A549 (cell line): Measurements from ENCODE around the gene THADA. TPM values are rescaled to one million over a fixed set of nuclear protein-coding genes. Genes with fewer than 3 reads are reported as not detected.

Experiments used
- ATAC-seq, 2 experiments: fragments of 200-7000 bp in 1 of 2; fragments of >200 bp in 1 of 2; cut with Nextera tagmentation in 1 of 2; cut with Tn5 transposase in 1 of 2; 3 replicates each; pipeline versions ENCODE4 v1.8.0 to v1.9.1; 2018 to 2020; ENCODE audit warnings: mild to moderate bottlenecking in 1 of 2, moderate library complexity in 1 of 2
- CTCF ChIA-PET: fragments of 300-600 bp; sonication (Branson Sonifier 250); formaldehyde crosslinking; extraction: SDS; loops from one replicate; lab custom pipeline; 2021; ENCODE audit warnings: antibody characterized with exemption, inconsistent platforms; lab: Yijun Ruan, JAX
- POLR2A ChIA-PET: fragments of 350-600 bp; formaldehyde crosslinking; extraction: SDS; loops from one replicate; lab custom pipeline; 2021; ENCODE audit warnings: antibody characterized with exemption, inconsistent platforms; lab: Yijun Ruan, JAX
- DNase-seq, 2 experiments: peaks; one replicate each; pipeline versions ENCODE4 v3.0.0 to v3.0.0-alpha.2; 2011 to 2016; ENCODE audit warnings: low read depth in 1 of 2, low spot score in 1 of 2
- FAIRE-seq: peaks from 2 replicates; lab custom pipeline; 2011; peaks lifted over from hg19 to GRCh38; lab: Jason Lieb, UNC
- H3K27ac ChIP-seq, 2 experiments: fragments of >200 bp; sonication (Bioruptor Twin); formaldehyde crosslinking; 3 replicates each; pipeline ENCODE4 v1.5.1; 2016 to 2017
- H3K4me1 ChIP-seq: fragments of >200 bp; sonication (Bioruptor Twin); formaldehyde crosslinking; 3 replicates; pipeline ENCODE4 v1.6.1; 2016
- H3K4me2 ChIP-seq: fragments of >200 bp; sonication (Bioruptor Twin); formaldehyde crosslinking; 3 replicates; pipeline ENCODE4 v1.6.1; 2016
- H3K4me3 ChIP-seq: fragments of >200 bp; sonication (Bioruptor Twin); formaldehyde crosslinking; 3 replicates; pipeline ENCODE4 v1.5.1; 2016
- H3K9me3 ChIP-seq: fragments of >200 bp; sonication (Bioruptor Twin); formaldehyde crosslinking; 3 replicates; pipeline ENCODE4 v1.6.1; 2016
- CBX2 ChIP-seq: fragments of 200-600 bp; sonication (generic); IDR thresholded peaks from 2 replicates; pipeline ENCODE4 v1.6.1; 2016; ENCODE audit warnings: low read depth, mild to moderate bottlenecking, borderline replicate concordance
- CBX8 ChIP-seq: fragments of 200-600 bp; sonication (generic); IDR thresholded peaks from 2 replicates; pipeline ENCODE4 v1.6.1; 2016
- CHD2 ChIP-seq: fragments of 150-350 bp; IDR thresholded peaks from 2 replicates; pipeline ENCODE4 v1.6.1; 2014; ENCODE audit warnings: low read length; ENCODE audit not compliant: partially characterized antibody
- GATA3 ChIP-seq: IDR thresholded peaks from 2 replicates; pipeline ENCODE4 v1.6.1; 2012; ENCODE audit warnings: borderline replicate concordance
- HDAC2 ChIP-seq: fragments of 200-600 bp; sonication (generic); IDR thresholded peaks from 2 replicates; pipeline ENCODE4 v1.6.1; 2016
- HEYL ChIP-seq: fragments of 250-450 bp; sonication (Bioruptor Pico); IDR thresholded peaks from 2 replicates; pipeline ENCODE4 v1.8.0; 2021; ENCODE audit warnings: mild to moderate bottlenecking, moderate library complexity
- HOXA7 ChIP-seq: fragments of 250-450 bp; sonication (Bioruptor Pico); IDR thresholded peaks from 2 replicates; pipeline ENCODE4 v1.5.0; 2020; ENCODE audit warnings: mild to moderate bottlenecking, moderate library complexity
- HOXB13 ChIP-seq: fragments of 250-450 bp; sonication (Bioruptor Pico); IDR thresholded peaks from 2 replicates; pipeline ENCODE4 v1.5.0; 2020; ENCODE audit warnings: low read depth, mild to moderate bottlenecking, moderate library complexity
- HOXB5 ChIP-seq: fragments of 250-450 bp; sonication (Bioruptor Pico); IDR thresholded peaks from 2 replicates; pipeline ENCODE4 v1.5.0; 2020; ENCODE audit warnings: mild to moderate bottlenecking, moderate library complexity
- JUNB ChIP-seq: fragments of >200 bp; sonication (Bioruptor Twin); formaldehyde crosslinking; IDR thresholded peaks from 2 replicates; pipeline ENCODE4 v1.6.1; 2016
- KDM1A ChIP-seq: fragments of 200-600 bp; sonication (generic); IDR thresholded peaks from 2 replicates; pipeline ENCODE4 v1.6.1; 2016; ENCODE audit warnings: low read depth, mild to moderate bottlenecking
- KDM5A ChIP-seq: fragments of 200-600 bp; sonication (generic); IDR thresholded peaks from 2 replicates; pipeline ENCODE4 v1.6.1; 2016; ENCODE audit warnings: antibody characterized with exemption, mild to moderate bottlenecking
- MAZ ChIP-seq: fragments of 150-350 bp; IDR thresholded peaks from 2 replicates; pipeline ENCODE4 v1.6.1; 2014; ENCODE audit warnings: antibody characterized with exemption, low read depth, low read length, borderline replicate concordance
- NPAS2 ChIP-seq: fragments of 250-450 bp; sonication (Bioruptor Pico); IDR thresholded peaks from 2 replicates; pipeline ENCODE4 v1.8.0; 2022; ENCODE audit warnings: mild to moderate bottlenecking, moderate library complexity, borderline replicate concordance
- NR3C1 ChIP-seq: fragments of >200 bp; sonication (Bioruptor Twin); formaldehyde crosslinking; IDR thresholded peaks from 3 replicates; pipeline ENCODE4 v1.6.1; 2017
- RAD21 ChIP-seq, 2 experiments: fragments of >200 bp in 1 of 2; sonication (Bioruptor Twin) in 1 of 2; formaldehyde crosslinking in 1 of 2; IDR thresholded peaks in 1 of 2; conservative IDR thresholded peaks in 1 of 2; 2 replicates in 1 of 2; 3 replicates in 1 of 2; pipeline ENCODE4 v1.6.1; 2012 to 2018; ENCODE audit warnings: inconsistent platforms in 1 of 2
- RFX5 ChIP-seq: fragments of 450-650 bp; IDR thresholded peaks from 2 replicates; pipeline ENCODE4 v1.7.1; 2014; ENCODE audit warnings: antibody characterized with exemption, mild to moderate bottlenecking, moderate library complexity
- SREBF2 ChIP-seq: fragments of 450-650 bp; IDR thresholded peaks from 2 replicates; pipeline ENCODE4 v1.6.1; 2014; ENCODE audit warnings: mild to moderate bottlenecking, moderate library complexity
- ZFP36 ChIP-seq: fragments of 450-650 bp; IDR thresholded peaks from 2 replicates; pipeline ENCODE4 v1.6.1; 2014; ENCODE audit warnings: borderline replicate concordance; ENCODE audit not compliant: partially characterized antibody
- ZSCAN20 ChIP-seq: fragments of 250-450 bp; sonication (Bioruptor Pico); IDR thresholded peaks from 2 replicates; pipeline ENCODE4 v1.8.0; 2022; ENCODE audit warnings: mild to moderate bottlenecking, moderate library complexity
- WGBS: methylation state at CpG from one replicate; pipeline ENCODE4 v1.1.6; 2017; ENCODE audit errors: missing lambda C conversion rate; 5-methylcytosine and 5-hydroxymethylcytosine counted together
- polyA plus RNA-seq, 4 experiments: library from polyadenylated mRNA; depleted of rRNA in 3 of 4; stranded (reverse); fragments of >200 nt; fragmentation: RNase III in 1 of 4; extraction: RNeasy Plus Mini Kit Qiagen cat#74134 plus additional on column Dnase treatment in 1 of 4; gene quantifications; 2 replicates in 3 of 4; 3 replicates in 1 of 4; pipeline ENCODE4 v1.2.3, GENCODE V29; 2011 to 2017
- TF ChIP-seq, protein P1 (sequence below): fragments of 250-450 bp; sonication (Bioruptor Pico); IDR thresholded peaks from 2 replicates; pipeline ENCODE4 v1.5.0; 2020; ENCODE audit warnings: low read depth, mild to moderate bottlenecking, moderate library complexity
- TF ChIP-seq, protein P2 (sequence below): fragments of 250-450 bp; sonication (Bioruptor Pico); IDR thresholded peaks from 2 replicates; pipeline ENCODE4 v1.5.0; 2021; ENCODE audit warnings: mild to moderate bottlenecking, moderate library complexity, borderline replicate concordance
- TF ChIP-seq, protein P3 (sequence below): fragments of 200-600 bp; sonication (generic); IDR thresholded peaks from 2 replicates; pipeline ENCODE4 v1.6.1; 2016; ENCODE audit warnings: antibody characterized with exemption, mild to moderate bottlenecking, moderate library complexity
- TF ChIP-seq, protein P4 (sequence below): fragments of >200 bp; sonication (Bioruptor Twin); formaldehyde crosslinking; IDR thresholded peaks from 3 replicates; pipeline ENCODE4 v1.5.1; 2016

The THADA gene
- polyA plus RNA-seq, 2 of the 4 experiments (the other 2 are of a cell fraction): 21.8 to 37.9 TPM

DNA sequence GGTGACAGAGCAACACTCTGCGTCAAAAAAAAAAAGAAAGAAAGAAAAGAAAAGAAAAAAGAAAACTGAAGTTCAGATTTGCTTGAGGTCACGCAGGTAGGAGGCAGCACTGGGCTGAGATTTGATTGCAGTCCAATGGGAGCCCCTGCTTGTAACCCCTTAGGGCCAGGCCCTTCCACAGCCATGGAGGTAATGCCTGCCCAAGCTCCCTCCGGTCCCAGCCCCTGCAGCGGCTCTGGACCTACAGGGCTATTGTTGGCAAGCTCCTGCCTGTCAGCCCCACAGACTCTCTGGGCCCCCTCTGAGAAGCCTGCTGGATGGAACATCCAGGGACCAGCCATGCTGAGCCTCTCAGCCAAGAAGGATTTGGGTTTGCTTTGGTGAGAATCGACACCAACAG lies 381.6 kb downstream of the THADA start:
- Histone ChIP-seq H3K4me2 (no peak overlapping the region), H3K9me3 (no peaks in the 10 kb centered on the region), H3K4me1 (peaks cover 16% of the 10 kb centered on the region), H3K27ac (peak overlapping the region in 1 of 2 experiments; percentile 17; a peak in 1 of 6 replicates), H3K4me3 (no peak overlapping the region)
- DNase-seq: no peak
- ChIA-PET CTCF (interaction anchor here (0.7 to 2.4 kb wide), 8 partner anchors 8 to 363 kb away, joined by 3 to 9 read pairs (median 4); no protein-coding TSS in a partner anchor), POLR2A (interaction anchor here (0.7 kb wide), 1 partner anchor 248 kb away, joined by 4 read pairs; no protein-coding TSS in a partner anchor)
- WGBS: 85% methylated on average over 5 of the region's 5 CpGs
- no peak for FAIRE-seq
- TF ChIP-seq SREBF2: no peak
- TF ChIP-seq CHD2: no peak
- TF ChIP-seq CBX2: no peak
- TF ChIP-seq GATA3: no peak
- TF ChIP-seq, protein P1, sequence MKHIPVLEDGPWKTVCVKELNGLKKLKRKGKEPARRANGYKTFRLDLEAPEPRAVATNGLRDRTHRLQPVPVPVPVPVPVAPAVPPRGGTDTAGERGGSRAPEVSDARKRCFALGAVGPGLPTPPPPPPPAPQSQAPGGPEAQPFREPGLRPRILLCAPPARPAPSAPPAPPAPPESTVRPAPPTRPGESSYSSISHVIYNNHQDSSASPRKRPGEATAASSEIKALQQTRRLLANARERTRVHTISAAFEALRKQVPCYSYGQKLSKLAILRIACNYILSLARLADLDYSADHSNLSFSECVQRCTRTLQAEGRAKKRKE (CRISPR knock-in tag): no peak
- TF ChIP-seq HOXA7 (CRISPR knock-in tag): no peak
- no peak for TF ChIP-seq ZSCAN20 (CRISPR knock-in tag)
- no peak for TF ChIP-seq NPAS2 (CRISPR knock-in tag)
- TF ChIP-seq NR3C1: no peak
- no peak for TF ChIP-seq KDM5A
- no peak for TF ChIP-seq HDAC2
- TF ChIP-seq CBX8: no peak
- ATAC-seq: no peak

DNA sequence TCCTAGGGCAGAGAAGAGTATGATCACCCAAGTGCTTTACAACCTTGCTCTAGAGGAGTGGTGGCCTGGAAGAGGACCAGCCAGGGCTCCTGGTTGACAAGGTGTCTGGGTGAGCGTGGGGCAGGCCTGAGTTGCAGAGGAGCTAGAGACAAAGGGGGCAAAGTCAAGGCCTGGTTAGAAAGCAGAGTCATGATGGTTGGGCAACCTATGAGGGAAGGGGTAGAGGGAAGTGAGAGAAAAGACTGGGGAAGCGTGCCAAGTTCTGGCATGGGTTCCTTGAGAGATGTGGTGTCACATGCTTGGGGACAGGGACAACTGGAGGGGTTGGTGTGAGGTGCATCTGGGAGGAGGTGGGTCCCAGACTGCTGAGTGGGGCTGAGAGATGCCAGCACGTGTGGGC lies 382.9 kb downstream of the THADA start:
- DNase-seq: no peak
- peaks cover 7% of the 10 kb centered on the region for H3K4me1 ChIP-seq
- no peak overlapping the region for H3K4me2 ChIP-seq
- ChIA-PET CTCF (interaction anchor here (0.8 to 1.9 kb wide), 6 partner anchors 9 to 237 kb away, joined by 3 to 5 read pairs (median 4); no protein-coding TSS in a partner anchor), POLR2A (interaction anchor here (1.2 kb wide), 1 partner anchor 383 kb away, joined by 3 read pairs; the partner anchor contains the start of gene THADA)
- H3K4me3 ChIP-seq: no peak overlapping the region
- ATAC-seq: no peak; a peak in 2 of 6 replicates
- WGBS: 77% methylated on average over 3 of the region's 3 CpGs
- peak overlapping the region in 1 of 2 experiments; percentile 23; a peak in 2 of 6 replicates for H3K27ac ChIP-seq
- no peak for FAIRE-seq
- H3K9me3 ChIP-seq: no peaks in the 10 kb centered on the region
- no peak for TF ChIP-seq GATA3
- TF ChIP-seq, protein P2, sequence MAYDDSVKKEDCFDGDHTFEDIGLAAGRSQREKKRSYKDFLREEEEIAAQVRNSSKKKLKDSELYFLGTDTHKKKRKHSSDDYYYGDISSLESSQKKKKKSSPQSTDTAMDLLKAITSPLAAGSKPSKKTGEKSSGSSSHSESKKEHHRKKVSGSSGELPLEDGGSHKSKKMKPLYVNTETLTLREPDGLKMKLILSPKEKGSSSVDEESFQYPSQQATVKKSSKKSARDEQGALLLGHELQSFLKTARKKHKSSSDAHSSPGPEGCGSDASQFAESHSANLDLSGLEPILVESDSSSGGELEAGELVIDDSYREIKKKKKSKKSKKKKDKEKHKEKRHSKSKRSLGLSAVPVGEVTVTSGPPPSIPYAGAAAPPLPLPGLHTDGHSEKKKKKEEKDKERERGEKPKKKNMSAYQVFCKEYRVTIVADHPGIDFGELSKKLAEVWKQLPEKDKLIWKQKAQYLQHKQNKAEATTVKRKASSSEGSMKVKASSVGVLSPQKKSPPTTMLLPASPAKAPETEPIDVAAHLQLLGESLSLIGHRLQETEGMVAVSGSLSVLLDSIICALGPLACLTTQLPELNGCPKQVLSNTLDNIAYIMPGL (CRISPR knock-in tag): no peak
- TF ChIP-seq, protein P3, sequence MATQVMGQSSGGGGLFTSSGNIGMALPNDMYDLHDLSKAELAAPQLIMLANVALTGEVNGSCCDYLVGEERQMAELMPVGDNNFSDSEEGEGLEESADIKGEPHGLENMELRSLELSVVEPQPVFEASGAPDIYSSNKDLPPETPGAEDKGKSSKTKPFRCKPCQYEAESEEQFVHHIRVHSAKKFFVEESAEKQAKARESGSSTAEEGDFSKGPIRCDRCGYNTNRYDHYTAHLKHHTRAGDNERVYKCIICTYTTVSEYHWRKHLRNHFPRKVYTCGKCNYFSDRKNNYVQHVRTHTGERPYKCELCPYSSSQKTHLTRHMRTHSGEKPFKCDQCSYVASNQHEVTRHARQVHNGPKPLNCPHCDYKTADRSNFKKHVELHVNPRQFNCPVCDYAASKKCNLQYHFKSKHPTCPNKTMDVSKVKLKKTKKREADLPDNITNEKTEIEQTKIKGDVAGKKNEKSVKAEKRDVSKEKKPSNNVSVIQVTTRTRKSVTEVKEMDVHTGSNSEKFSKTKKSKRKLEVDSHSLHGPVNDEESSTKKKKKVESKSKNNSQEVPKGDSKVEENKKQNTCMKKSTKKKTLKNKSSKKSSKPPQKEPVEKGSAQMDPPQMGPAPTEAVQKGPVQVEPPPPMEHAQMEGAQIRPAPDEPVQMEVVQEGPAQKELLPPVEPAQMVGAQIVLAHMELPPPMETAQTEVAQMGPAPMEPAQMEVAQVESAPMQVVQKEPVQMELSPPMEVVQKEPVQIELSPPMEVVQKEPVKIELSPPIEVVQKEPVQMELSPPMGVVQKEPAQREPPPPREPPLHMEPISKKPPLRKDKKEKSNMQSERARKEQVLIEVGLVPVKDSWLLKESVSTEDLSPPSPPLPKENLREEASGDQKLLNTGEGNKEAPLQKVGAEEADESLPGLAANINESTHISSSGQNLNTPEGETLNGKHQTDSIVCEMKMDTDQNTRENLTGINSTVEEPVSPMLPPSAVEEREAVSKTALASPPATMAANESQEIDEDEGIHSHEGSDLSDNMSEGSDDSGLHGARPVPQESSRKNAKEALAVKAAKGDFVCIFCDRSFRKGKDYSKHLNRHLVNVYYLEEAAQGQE: no peak
- TF ChIP-seq, protein P4, sequence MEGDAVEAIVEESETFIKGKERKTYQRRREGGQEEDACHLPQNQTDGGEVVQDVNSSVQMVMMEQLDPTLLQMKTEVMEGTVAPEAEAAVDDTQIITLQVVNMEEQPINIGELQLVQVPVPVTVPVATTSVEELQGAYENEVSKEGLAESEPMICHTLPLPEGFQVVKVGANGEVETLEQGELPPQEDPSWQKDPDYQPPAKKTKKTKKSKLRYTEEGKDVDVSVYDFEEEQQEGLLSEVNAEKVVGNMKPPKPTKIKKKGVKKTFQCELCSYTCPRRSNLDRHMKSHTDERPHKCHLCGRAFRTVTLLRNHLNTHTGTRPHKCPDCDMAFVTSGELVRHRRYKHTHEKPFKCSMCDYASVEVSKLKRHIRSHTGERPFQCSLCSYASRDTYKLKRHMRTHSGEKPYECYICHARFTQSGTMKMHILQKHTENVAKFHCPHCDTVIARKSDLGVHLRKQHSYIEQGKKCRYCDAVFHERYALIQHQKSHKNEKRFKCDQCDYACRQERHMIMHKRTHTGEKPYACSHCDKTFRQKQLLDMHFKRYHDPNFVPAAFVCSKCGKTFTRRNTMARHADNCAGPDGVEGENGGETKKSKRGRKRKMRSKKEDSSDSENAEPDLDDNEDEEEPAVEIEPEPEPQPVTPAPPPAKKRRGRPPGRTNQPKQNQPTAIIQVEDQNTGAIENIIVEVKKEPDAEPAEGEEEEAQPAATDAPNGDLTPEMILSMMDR: no peak
- TF ChIP-seq JUNB: no peak
- no peak for TF ChIP-seq CBX8
- no peak for TF ChIP-seq RAD21 (conservative IDR thresholded peaks at IDR 0.05 in 1 of 2, IDR thresholded peaks at IDR 0.05 in 1 of 2)
- no peak for TF ChIP-seq CHD2
- no peak for TF ChIP-seq ZFP36
- no peak for TF ChIP-seq KDM1A
- TF ChIP-seq HOXB13 (CRISPR knock-in tag): no peak
- no peak for TF ChIP-seq HEYL
- no peak for TF ChIP-seq RFX5
- no peak for TF ChIP-seq MAZ
- TF ChIP-seq NPAS2 (CRISPR knock-in tag): no peak
- TF ChIP-seq HOXB5 (CRISPR knock-in tag): no peak
